GM18502 (cell line): ENCODE results near the gene HBEGF.

Experiments used
- ATAC-seq: cut with Tn5 transposase; IDR thresholded peaks from one replicate; pipeline ENCODE4 v1.9.1; 2021; ENCODE audit warnings: mild to moderate bottlenecking; ENCODE audit not compliant: unreplicated experiment, poor library complexity

Gene HBEGF

GRCh38 chr5:140310434-140310833 is 36.0 kb downstream of the HBEGF start:
- no peak for ATAC-seq

GRCh38 chr5:140309706-140310249 is 36.6 kb downstream of the HBEGF start:
- ATAC-seq = no peak

- ATAC-seq = no peak
Measured at GRCh38 chr5:140305471-140305870, 40.9 kb downstream of the HBEGF start.

GRCh38 chr5:140303966-140304365 is 42.4 kb downstream of the HBEGF start:
- ATAC-seq = no peak

GRCh38 chr5:140302786-140303639 is 43.4 kb downstream of the HBEGF start, which contains the start of gene PFDN1:
PFDN1 (minus strand) TSS chr5:140303101; CDS start chr5:140303073, 28 bp downstream.
- ATAC-seq = peak; percentile 95

- no peak for ATAC-seq
Measured at GRCh38 chr5:140301136-140301535, 45.3 kb downstream of the HBEGF start.

GRCh38 chr5:140299056-140299455 is 47.3 kb downstream of the HBEGF start:
- ATAC-seq = no peak

GRCh38 chr5:140298183-140298601 is 48.2 kb downstream of the HBEGF start:
- no peak for ATAC-seq

GRCh38 chr5:140297283-140297682 is 49.1 kb downstream of the HBEGF start:
- ATAC-seq = no peak

GRCh38 chr5:140296289-140296688 is 50.1 kb downstream of the HBEGF start:
- no peak for ATAC-seq

GRCh38 chr5:140295414-140295813 is 51.0 kb downstream of the HBEGF start:
- no peak for ATAC-seq

- ATAC-seq = no peak
Measured at GRCh38 chr5:140294753-140295152, 51.6 kb downstream of the HBEGF start.

- no peak for ATAC-seq
Measured at GRCh38 chr5:140293849-140294100, 52.6 kb downstream of the HBEGF start.

- ATAC-seq = no peak
Measured at GRCh38 chr5:140293091-140293848, 53.1 kb downstream of the HBEGF start.

GRCh38 chr5:140292212-140293036 is 54.0 kb downstream of the HBEGF start:
- ATAC-seq = no peak

GRCh38 chr5:140287801-140288521 is 58.4 kb downstream of the HBEGF start:
- ATAC-seq = no peak

- ATAC-seq = no peak
Measured at GRCh38 chr5:140286424-140286823, 60.0 kb downstream of the HBEGF start.

GRCh38 chr5:140284013-140284412 is 62.4 kb downstream of the HBEGF start:
- ATAC-seq = no peak
